KMS-11 (cell line): ENCODE measurements around the gene HARBI1.

Source experiments
- H2AFZ ChIP-seq: fragments of 200-600 bp; sonication (generic); 2 replicates; pipeline ENCODE4 v1.6.1; 2016; ENCODE audit warnings: antibody characterized with exemption, mixed run types, low read depth
- H3K27ac ChIP-seq: fragments of 200-600 bp; sonication (generic); 2 replicates; pipeline ENCODE4 v1.6.1; 2016; ENCODE audit warnings: mild to moderate bottlenecking, mixed run types
- H3K27me3 ChIP-seq: fragments of 200-600 bp; sonication (generic); 2 replicates; pipeline ENCODE4 v1.6.1; 2017; ENCODE audit warnings: mild to moderate bottlenecking, low read depth, mixed run types, moderate library complexity; ENCODE audit not compliant: insufficient read depth
- H3K36me3 ChIP-seq: fragments of 200-600 bp; sonication (generic); 2 replicates; pipeline ENCODE4 v1.6.1; 2017; ENCODE audit warnings: mild to moderate bottlenecking, mixed run types; ENCODE audit not compliant: insufficient read depth
- H3K4me1 ChIP-seq: fragments of 200-600 bp; sonication (generic); 2 replicates; pipeline ENCODE4 v1.6.1; 2016; ENCODE audit warnings: mild to moderate bottlenecking, low read depth, mixed run types; ENCODE audit not compliant: poor library complexity, severe bottlenecking
- H3K4me2 ChIP-seq: fragments of 200-600 bp; sonication (generic); 2 replicates; pipeline ENCODE4 v1.7.0; 2016; ENCODE audit warnings: mild to moderate bottlenecking, mixed run types
- H3K4me3 ChIP-seq: fragments of 200-600 bp; sonication (generic); IDR thresholded peaks from 2 replicates; pipeline ENCODE4 v1.6.1; 2017; ENCODE audit warnings: low read depth, low read length, mixed read lengths; ENCODE audit not compliant: insufficient read depth
- H3K79me2 ChIP-seq: fragments of 200-600 bp; sonication (generic); 2 replicates; pipeline ENCODE4 v1.6.1; 2016; ENCODE audit warnings: low read depth, mixed run types; ENCODE audit not compliant: insufficient read depth
- H3K9ac ChIP-seq: fragments of 200-600 bp; sonication (generic); 2 replicates; pipeline ENCODE4 v1.6.1; 2016; ENCODE audit warnings: mild to moderate bottlenecking, mixed run types
- H4K20me1 ChIP-seq: fragments of 200-600 bp; sonication (generic); 2 replicates; pipeline ENCODE4 v1.6.1; 2016; ENCODE audit warnings: mild to moderate bottlenecking, mixed run types; ENCODE audit not compliant: insufficient read depth
- CTCF ChIP-seq: fragments of 200-600 bp; sonication (generic); conservative IDR thresholded peaks from 2 replicates; pipeline ENCODE4 v1.6.1; 2017; ENCODE audit warnings: low read depth, mild to moderate bottlenecking, antibody characterized with exemption, low read length, moderate library complexity, mixed read lengths

HARBI1 gene

GRCh38 chr11:46640036-46640788 lies 23.2 kb upstream of the HARBI1 start:
- Histone ChIP-seq H4K20me1 (no peaks in the 10 kb centered on the region), H3K27ac (no peak overlapping the region), H3K79me2 (no peaks in the 10 kb centered on the region), H3K4me3 (no peak overlapping the region), H3K36me3 (no peaks in the 10 kb centered on the region), H3K4me1 (peaks cover 8% of the 10 kb centered on the region), H3K4me2 (no peak overlapping the region), H3K9ac (no peak overlapping the region), H2AFZ (no peak overlapping the region), H3K27me3 (no peaks in the 10 kb centered on the region)
- TF ChIP-seq CTCF: no peak

GRCh38 chr11:46639197-46639839 lies 22.3 kb upstream of the HARBI1 start:
- H3K36me3 ChIP-seq: no peaks in the 10 kb centered on the region
- no peak for TF ChIP-seq CTCF
- no peak overlapping the region for H2AFZ ChIP-seq
- no peak overlapping the region for H3K4me3 ChIP-seq
- H3K4me1 ChIP-seq: peaks cover 8% of the 10 kb centered on the region
- no peaks in the 10 kb centered on the region for H3K27me3 ChIP-seq
- H4K20me1 ChIP-seq: no peaks in the 10 kb centered on the region
- H3K9ac ChIP-seq: no peak overlapping the region
- no peak overlapping the region for H3K4me2 ChIP-seq
- no peaks in the 10 kb centered on the region for H3K79me2 ChIP-seq
- no peak overlapping the region for H3K27ac ChIP-seq

GRCh38 chr11:46637546-46637945 lies 20.5 kb upstream of the HARBI1 start:
- H3K4me1 ChIP-seq: peaks cover 8% of the 10 kb centered on the region
- TF ChIP-seq CTCF: no peak
- H3K4me3 ChIP-seq: no peak overlapping the region
- no peak overlapping the region for H3K4me2 ChIP-seq
- H3K27ac ChIP-seq: no peak overlapping the region
- H3K36me3 ChIP-seq: no peaks in the 10 kb centered on the region
- no peaks in the 10 kb centered on the region for H3K79me2 ChIP-seq
- no peak overlapping the region for H2AFZ ChIP-seq
- H3K27me3 ChIP-seq: no peaks in the 10 kb centered on the region
- no peak overlapping the region for H3K9ac ChIP-seq
- H4K20me1 ChIP-seq: no peaks in the 10 kb centered on the region

GRCh38 chr11:46635557-46636139 lies 18.6 kb upstream of the HARBI1 start:
- TF ChIP-seq CTCF: no peak
- no peaks in the 10 kb centered on the region for H4K20me1 ChIP-seq
- no peaks in the 10 kb centered on the region for H3K27me3 ChIP-seq
- H3K9ac ChIP-seq: no peak overlapping the region
- H3K79me2 ChIP-seq: no peaks in the 10 kb centered on the region
- no peak overlapping the region for H3K4me2 ChIP-seq
- 0 out of 2 replicates have a peak, but pooled peaks cover 5% of the 10 kb centered on the region for H3K36me3 ChIP-seq
- H3K4me3 ChIP-seq: no peak overlapping the region
- no peak overlapping the region for H2AFZ ChIP-seq
- H3K4me1 ChIP-seq: peaks cover 8% of the 10 kb centered on the region
- no peak overlapping the region for H3K27ac ChIP-seq
